GM18870 (cell line): ENCODE measurements around the gene CEP68.

ENCODE experiments used
- ATAC-seq: cut with Tn5 transposase; IDR thresholded peaks from one replicate; pipeline ENCODE4 v1.9.1; 2021; ENCODE audit warnings: moderate library complexity; ENCODE audit not compliant: unreplicated experiment

CEP68 gene

GRCh38 chr2:65075605-65076344 is 19.6 kb downstream of the CEP68 start:
- no peak for ATAC-seq

GRCh38 chr2:65076345-65076710 is 20.1 kb downstream of the CEP68 start:
- ATAC-seq, result no peak

DNA sequence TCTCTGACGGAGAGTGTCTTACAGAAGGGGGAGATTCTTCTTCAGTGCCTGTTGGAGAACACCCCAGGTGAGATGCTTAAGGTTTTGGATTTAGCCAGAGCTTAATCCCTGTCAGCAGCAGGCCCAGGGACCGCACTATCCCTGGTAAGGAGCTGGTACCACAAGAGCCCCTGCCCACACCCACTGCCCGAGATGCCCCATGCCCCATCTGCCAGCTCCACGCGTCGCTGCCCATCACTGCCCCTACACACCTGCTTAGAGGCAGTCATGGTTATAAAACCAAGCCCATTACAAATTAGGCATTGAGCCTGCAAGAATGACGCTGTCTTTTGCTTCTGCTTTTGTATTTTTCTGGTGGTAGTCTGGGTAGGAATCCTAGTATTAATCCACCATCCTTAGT is 21.7 kb downstream of the CEP68 start:
- ATAC-seq, result no peak

- no peak for ATAC-seq
Measured at GRCh38 chr2:65079017-65079416, 22.8 kb downstream of the CEP68 start.

- ATAC-seq, result no peak
Measured at GRCh38 chr2:65081232-65081685, 25.0 kb downstream of the CEP68 start.

GRCh38 chr2:65085148-65085547 is 28.9 kb downstream of the CEP68 start:
- ATAC-seq, result no peak

GRCh38 chr2:65092791-65093190 is 36.6 kb downstream of the CEP68 start:
- ATAC-seq, result no peak

GRCh38 chr2:65093211-65093610 is 37.0 kb downstream of the CEP68 start:
- ATAC-seq, result no peak

DNA sequence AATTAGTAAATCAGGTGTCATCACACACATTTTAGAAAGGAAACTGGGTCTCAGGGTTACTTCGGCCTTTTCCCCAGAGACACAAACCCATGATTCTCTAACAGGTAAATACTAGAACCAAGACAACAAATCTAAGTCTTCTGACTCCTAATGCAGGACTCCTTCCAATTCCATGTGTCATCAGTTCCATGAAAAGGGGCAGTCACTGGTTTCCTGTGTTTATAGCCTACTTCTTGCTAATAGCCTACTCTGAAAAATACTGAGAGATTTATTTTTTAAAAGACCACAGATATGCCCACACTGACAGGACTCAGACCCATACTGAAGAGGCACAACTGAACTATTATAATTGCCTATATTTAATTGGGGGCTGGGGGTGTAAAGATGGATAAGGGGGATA is 40.7 kb downstream of the CEP68 start:
- no peak for ATAC-seq

GRCh38 chr2:65097844-65098243 is 41.6 kb downstream of the CEP68 start:
- ATAC-seq, result no peak

DNA sequence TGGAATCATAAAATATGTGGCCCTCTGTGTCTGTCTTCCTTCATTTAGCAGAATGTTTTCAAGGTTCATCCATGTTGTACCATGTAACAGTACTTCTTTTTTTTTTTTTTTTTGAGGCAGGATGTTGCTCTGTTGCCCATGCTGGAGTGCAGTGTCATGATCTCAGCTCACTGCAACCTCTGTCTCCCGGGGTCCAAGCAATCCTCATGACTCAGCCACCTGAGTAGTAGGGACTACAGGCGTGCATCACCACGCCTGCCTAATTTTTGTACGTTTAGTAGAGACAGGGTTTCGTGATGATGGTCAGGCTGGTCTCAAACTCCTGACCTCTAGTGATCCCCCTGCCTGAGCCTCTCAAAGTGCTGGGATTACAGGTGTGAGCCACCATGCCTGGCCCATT is 42.5 kb downstream of the CEP68 start:
- no peak for ATAC-seq

DNA sequence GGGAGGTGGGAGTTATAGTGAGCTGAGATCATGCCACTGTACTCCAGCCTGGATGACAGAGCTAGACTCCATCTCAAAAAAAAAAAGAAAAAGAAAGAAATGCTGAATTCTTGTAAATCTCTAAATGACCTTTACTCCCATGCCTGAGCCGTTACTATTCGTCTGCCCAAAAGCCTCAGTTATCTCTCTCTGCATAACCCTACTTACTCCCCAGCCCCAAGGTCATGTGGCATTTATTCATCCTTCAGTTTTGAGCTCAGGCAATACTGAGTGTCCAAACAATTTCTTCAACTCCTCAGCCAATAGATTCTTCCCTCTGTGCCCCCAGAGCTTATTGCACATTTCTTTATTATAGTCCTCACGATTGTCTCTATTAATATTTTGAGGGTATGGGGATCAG is 44.9 kb downstream of the CEP68 start:
- no peak for ATAC-seq

GRCh38 chr2:65103013-65103715 is 46.9 kb downstream of the CEP68 start:
- no peak for ATAC-seq

DNA sequence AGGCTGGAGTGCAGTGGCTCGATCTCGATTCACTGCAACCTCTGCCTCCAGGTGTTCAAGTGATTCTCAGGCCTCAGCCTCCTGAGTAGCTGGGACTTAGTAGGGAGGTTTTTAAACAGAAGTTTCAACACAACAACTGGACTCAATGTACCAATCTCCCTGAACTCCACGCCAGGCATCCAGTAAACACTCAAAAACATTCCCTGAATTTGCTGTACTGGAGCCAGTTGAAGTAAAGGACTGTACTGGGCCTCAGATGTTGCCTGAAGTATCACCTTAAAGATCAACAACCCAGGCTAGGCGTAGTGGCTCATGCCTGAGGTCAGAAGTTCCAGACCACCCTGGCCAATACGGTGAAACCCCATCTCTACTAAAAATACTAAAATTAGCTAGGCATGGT is 51.3 kb downstream of the CEP68 start:
- no peak for ATAC-seq

DNA sequence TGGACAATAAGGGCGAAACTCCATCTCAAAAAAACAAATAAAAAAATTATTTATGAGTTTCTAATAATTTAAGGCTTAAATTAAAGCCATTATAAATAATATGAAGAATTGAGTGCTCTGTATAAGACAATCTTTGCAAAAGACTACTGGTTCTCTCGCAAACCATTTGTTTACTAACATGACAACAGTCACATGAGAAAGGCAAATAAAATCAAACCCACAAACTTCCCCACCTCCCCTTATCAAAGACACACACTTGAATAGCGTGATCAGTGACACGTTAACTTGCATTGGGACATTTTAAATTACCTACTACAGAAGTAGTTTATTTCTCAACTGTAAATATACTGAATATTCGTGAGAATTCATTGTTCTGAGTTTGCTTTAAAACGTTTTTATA is 52.6 kb downstream of the CEP68 start:
- ATAC-seq, result no peak

GRCh38 chr2:65112633-65113032 is 56.4 kb downstream of the CEP68 start:
- no peak for ATAC-seq

- no peak for ATAC-seq
Measured at GRCh38 chr2:65113229-65113628, 57.0 kb downstream of the CEP68 start.

GRCh38 chr2:65113816-65114215 is 57.6 kb downstream of the CEP68 start:
- no peak for ATAC-seq

DNA sequence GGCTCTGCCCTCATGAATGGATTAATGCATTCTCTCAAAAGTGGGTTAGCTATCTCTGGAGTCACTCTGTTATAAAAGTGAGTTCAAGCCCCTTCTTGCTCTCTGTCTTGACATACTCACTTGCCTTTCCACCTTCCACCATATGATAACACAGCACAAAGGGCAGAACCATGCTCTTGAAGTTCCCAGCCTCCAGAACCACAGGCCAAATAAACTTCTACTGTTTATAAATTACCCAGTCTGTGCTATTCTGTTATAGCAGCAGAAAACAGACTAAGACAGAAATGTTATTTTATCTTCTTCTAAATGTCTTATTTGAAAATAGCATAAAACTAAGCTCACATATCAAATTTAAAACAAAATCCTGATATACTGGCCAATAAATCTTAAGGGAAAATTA is 58.7 kb downstream of the CEP68 start:
- no peak for ATAC-seq

DNA sequence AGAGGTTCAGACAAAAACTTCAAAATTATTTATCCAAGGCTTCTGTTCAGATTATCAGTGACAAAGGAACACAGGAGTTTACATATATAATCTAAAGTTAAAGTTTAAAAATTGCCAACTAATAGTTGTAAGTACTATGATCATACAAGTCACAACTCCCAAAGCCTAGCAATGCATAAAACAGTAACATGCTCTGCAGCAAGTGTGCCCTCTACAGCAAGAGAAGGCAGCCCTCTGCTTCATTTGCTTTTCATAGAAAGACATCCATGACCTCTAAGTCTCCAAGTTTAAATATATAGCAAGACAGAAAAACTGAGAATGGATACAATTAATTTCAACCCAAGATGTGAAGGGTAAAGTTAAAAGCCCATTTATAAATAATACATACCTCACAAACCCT is 60.4 kb downstream of the CEP68 start:
- ATAC-seq, result no peak

DNA sequence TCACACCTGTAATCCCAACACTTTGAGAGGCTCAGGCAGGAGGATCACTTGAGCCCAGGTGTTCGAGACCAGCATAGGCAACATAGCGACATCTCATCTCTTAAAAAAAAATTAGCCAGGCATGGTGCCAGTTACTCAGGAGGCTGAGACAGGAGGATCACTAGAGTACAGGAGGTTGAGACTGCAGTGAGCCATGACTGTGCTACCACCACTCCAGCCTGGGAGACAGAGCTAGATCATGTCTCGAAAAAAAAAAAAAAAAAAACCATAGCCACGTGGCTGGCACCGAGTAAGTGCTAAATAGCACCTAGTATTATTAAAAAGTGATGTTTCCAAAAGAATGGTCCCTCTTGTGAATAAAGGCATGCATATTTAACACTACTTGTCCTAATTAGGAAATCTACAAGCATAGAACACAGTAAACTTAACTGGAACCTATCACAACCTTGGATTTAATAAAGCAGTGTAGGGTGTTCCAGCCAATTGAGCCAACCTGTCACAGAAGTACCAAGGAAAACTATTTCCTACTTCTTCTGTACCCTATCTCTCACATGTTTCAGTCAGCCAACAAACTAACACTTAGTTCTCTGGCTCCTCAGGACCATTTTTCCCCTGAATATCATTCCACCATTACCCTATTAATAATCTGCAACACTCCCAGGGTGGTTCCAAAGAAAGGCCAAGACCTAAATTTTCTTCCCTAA is 64.9 kb downstream of the CEP68 start:
- no peak for ATAC-seq

GRCh38 chr2:65122313-65122712 is 66.1 kb downstream of the CEP68 start:
- no peak for ATAC-seq
